ENCODE data around the gene TUT1. TPM values are rescaled to one million over a fixed set of nuclear protein-coding genes. Genes with fewer than 3 reads are reported as not detected.

The TUT1 gene
- total RNA-seq, 1 experiment from 2014 or later = 26.0 TPM

- TF ChIP-seq CTCF (IDR thresholded peaks at IDR 0.05; ENCODE audit: unreplicated experiment) = no peak
- DNase-seq (ENCODE audit: unreplicated experiment) = peak; percentile 43
- H3K9me3 Mint-ChIP-seq (ENCODE audit: unreplicated experiment) = no peaks in the 10 kb centered on the region
- peaks cover 73% of the 10 kb centered on the region for H3K4me1 Mint-ChIP-seq (ENCODE audit: insufficient read depth, unreplicated experiment)
- no TSS peak for BruUV-seq (replicated peaks)
- intact Hi-C loops (cut with micrococcal nuclease) = no loop called here
- H3K4me3 Mint-ChIP-seq (ENCODE audit: unreplicated experiment) = peak overlapping the region; percentile 70
- CTCF ChIA-PET = interaction anchor here (0.6 to 6.9 kb wide), 13 partner anchors 15 to 175 kb away, joined by 3 to 225 read pairs (median 5); partner anchors contain the start of gene AHNAK
- peak overlapping the region; percentile 95 for H3K27ac Mint-ChIP-seq (ENCODE audit: low read depth, unreplicated experiment)
- H3K36me3 Mint-ChIP-seq (ENCODE audit: insufficient read depth, unreplicated experiment) = peaks cover 54% of the 10 kb centered on the region
- POLR2A ChIA-PET = interaction anchor here (0.6 to 13.5 kb wide), 18 partner anchors 9 to 739 kb away, joined by 3 to 599 read pairs (median 5); partner anchors contain the start of genes AHNAK, B3GAT3, BSCL2 and C11orf98
- H3K27me3 Mint-ChIP-seq (ENCODE audit: insufficient read depth, unreplicated experiment) = no peaks in the 10 kb centered on the region
Observed at GRCh38 chr11:62556875-62557631, 34.3 kb downstream of the TUT1 start.

GRCh38 chr11:62556108-62556874 is 35.0 kb downstream of the TUT1 start:
- ChIA-PET CTCF (interaction anchor here (1.0 to 6.9 kb wide), 11 partner anchors 13 to 162 kb away, joined by 3 to 225 read pairs (median 9); partner anchors contain the start of genes AHNAK and EEF1G), POLR2A (interaction anchor here (0.6 to 13.5 kb wide), 19 partner anchors 13 to 739 kb away, joined by 3 to 599 read pairs (median 10); partner anchors contain the start of genes AHNAK, B3GAT3, C11orf98 and CSKMT)
- no peaks in the 10 kb centered on the region for H3K9me3 Mint-ChIP-seq (ENCODE audit: unreplicated experiment)
- peak overlapping the region; percentile 95 for H3K27ac Mint-ChIP-seq (ENCODE audit: low read depth, unreplicated experiment)
- H3K4me1 Mint-ChIP-seq (ENCODE audit: insufficient read depth, unreplicated experiment) = peaks cover 66% of the 10 kb centered on the region
- intact Hi-C loops (cut with micrococcal nuclease) = no loop called here
- no peaks in the 10 kb centered on the region for H3K27me3 Mint-ChIP-seq (ENCODE audit: insufficient read depth, unreplicated experiment)
- DNase-seq (ENCODE audit: unreplicated experiment) = peak; percentile 97
- no peak for TF ChIP-seq CTCF (IDR thresholded peaks at IDR 0.05; ENCODE audit: unreplicated experiment)
- H3K36me3 Mint-ChIP-seq (ENCODE audit: insufficient read depth, unreplicated experiment) = peaks cover 48% of the 10 kb centered on the region
- no TSS peak for BruUV-seq (replicated peaks)
- peak overlapping the region; percentile 70 for H3K4me3 Mint-ChIP-seq (ENCODE audit: unreplicated experiment)

GRCh38 chr11:62555464-62556107 is 35.7 kb downstream of the TUT1 start:
- intact Hi-C loops (cut with micrococcal nuclease) = no loop called here

More at GRCh38 chr11:62555464-62556107, 35.7 kb downstream of the TUT1 start:
- CTCF ChIA-PET = interaction anchor here (0.6 to 6.9 kb wide), 12 partner anchors 9 to 1118 kb away, joined by 3 to 87 read pairs (median 4); partner anchors contain the start of genes AHNAK and EEF1G
- POLR2A ChIA-PET = interaction anchor here (0.6 to 13.5 kb wide), 24 partner anchors 12 to 584 kb away, joined by 3 to 599 read pairs (median 10); partner anchors contain the start of genes AHNAK, B3GAT3, C11orf98 and CSKMT
- BruUV-seq (replicated peaks) = no TSS peak
- TF ChIP-seq CTCF (IDR thresholded peaks at IDR 0.05; ENCODE audit: unreplicated experiment) = no peak
- Mint-ChIP-seq H3K27me3 (ENCODE audit: insufficient read depth, unreplicated experiment) (no peaks in the 10 kb centered on the region), H3K27ac (ENCODE audit: low read depth, unreplicated experiment) (peak overlapping the region; percentile 95), H3K4me3 (ENCODE audit: unreplicated experiment) (peak overlapping the region; percentile 70), H3K9me3 (ENCODE audit: unreplicated experiment) (no peaks in the 10 kb centered on the region), H3K4me1 (ENCODE audit: insufficient read depth, unreplicated experiment) (peaks cover 60% of the 10 kb centered on the region), H3K36me3 (ENCODE audit: insufficient read depth, unreplicated experiment) (peaks cover 41% of the 10 kb centered on the region)
- DNase-seq (ENCODE audit: unreplicated experiment) = peak; percentile 18

Measured in MCF 10A (cell line).